ENCODE data around the gene CCT2. TPM values are rescaled to one million over a fixed set of nuclear protein-coding genes. Genes with fewer than 3 reads are reported as not detected.

Gene CCT2
- total and polyA plus RNA-seq, 2 of the 8 experiments (the other 6 are each of a cell fraction or from before 2014, with no cell fraction given) = 244 to 419 TPM

DNA sequence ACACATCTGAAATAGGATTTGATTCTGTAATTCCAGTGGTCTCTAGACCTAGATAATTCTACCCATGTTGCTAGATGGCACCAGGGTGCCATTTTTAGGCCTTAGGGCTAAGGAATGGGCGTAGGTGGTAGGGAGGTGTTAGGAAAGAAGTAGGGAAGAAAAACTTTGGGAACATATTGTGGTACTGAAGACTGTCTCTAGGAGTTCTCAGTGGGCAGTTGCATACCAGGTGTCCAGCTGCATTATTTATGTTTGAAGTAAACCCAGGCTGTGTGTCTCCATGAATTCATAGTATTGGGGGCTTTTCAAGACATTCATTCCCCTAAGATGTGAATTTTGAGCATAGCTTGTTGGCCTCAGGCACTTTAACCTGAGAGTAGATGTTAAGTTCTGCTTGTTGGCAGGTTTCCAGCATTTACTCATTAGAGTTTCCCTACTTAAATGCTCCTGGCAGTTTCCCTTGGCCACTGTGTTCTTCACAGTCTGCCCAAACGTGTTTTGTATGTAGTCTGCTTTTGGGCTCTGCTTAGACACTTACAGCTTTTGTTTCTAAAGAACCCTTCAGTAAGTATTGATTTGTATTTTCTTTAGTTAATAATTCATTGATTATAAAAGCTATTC lies 31.5 kb upstream of the CCT2 start (continued):
- TF ChIP-seq KDM4A (IDR thresholded peaks at IDR 0.05; ENCODE audit: low read depth, low read length, severe bottlenecking) = no peak
- TF ChIP-seq, protein P1, sequence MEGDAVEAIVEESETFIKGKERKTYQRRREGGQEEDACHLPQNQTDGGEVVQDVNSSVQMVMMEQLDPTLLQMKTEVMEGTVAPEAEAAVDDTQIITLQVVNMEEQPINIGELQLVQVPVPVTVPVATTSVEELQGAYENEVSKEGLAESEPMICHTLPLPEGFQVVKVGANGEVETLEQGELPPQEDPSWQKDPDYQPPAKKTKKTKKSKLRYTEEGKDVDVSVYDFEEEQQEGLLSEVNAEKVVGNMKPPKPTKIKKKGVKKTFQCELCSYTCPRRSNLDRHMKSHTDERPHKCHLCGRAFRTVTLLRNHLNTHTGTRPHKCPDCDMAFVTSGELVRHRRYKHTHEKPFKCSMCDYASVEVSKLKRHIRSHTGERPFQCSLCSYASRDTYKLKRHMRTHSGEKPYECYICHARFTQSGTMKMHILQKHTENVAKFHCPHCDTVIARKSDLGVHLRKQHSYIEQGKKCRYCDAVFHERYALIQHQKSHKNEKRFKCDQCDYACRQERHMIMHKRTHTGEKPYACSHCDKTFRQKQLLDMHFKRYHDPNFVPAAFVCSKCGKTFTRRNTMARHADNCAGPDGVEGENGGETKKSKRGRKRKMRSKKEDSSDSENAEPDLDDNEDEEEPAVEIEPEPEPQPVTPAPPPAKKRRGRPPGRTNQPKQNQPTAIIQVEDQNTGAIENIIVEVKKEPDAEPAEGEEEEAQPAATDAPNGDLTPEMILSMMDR (IDR thresholded peaks at IDR 0.05; ENCODE audit: control extremely low read depth in 1 of 3, insufficient read depth in 1 of 3, low read depth in 1 of 3, low read length in 3 of 3) = no peak
- TF ChIP-seq CREB1 (IDR thresholded peaks at IDR 0.05) = no peak
